Cardiac septum (tissue), 1 donor: ENCODE measurements around the gene FGF12. TPM values are rescaled to one million over a fixed set of nuclear protein-coding genes. Genes with fewer than 3 reads are reported as not detected.

ENCODE experiments used
- DNase-seq: peaks from one replicate; pipeline ENCODE4 v3.0.0-alpha.2; 2020; ENCODE audit warnings: low spot score
- intact Hi-C: fragments of 100-400 bp; cut with DNase I; formaldehyde crosslinking; loops from one replicate; pipeline ENCODE4 v1.14.0; 2022
- total RNA-seq: library from RNA; stranded (reverse); fragmentation: NEBNext Ultra II Directional; extraction: Animal tissue kit (Norgen Biotek cat#: 25700); gene quantifications from one replicate; pipeline ENCODE4 v1.2.1, GENCODE V29; 2021
- donor health status: DM: no; HTN: no; CAD: no.

FGF12 gene
- total RNA-seq, 1 donor from 2014 or later, result 45.1 TPM

DNA sequence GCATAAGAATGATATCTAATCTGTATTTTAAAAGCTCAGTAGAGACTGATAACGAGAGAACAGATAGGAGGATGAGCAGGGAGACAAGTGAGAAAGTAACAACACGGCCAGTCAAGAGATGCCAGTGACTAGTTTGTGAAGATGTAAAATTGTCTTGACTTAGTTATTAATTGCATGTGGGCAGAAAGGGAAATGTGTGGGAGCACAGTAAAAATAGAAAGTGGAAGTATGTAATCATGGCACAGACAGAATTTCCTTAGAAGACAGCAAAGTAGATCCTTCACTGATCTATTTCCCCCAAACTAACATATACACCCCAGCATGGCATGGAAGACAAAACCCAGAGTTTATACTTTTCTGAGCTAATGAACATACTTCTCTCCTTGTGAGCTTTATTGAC, 344.5 kb downstream of the FGF12 start:
- intact Hi-C loops, result no loop called here
- no peak for DNase-seq

DNA sequence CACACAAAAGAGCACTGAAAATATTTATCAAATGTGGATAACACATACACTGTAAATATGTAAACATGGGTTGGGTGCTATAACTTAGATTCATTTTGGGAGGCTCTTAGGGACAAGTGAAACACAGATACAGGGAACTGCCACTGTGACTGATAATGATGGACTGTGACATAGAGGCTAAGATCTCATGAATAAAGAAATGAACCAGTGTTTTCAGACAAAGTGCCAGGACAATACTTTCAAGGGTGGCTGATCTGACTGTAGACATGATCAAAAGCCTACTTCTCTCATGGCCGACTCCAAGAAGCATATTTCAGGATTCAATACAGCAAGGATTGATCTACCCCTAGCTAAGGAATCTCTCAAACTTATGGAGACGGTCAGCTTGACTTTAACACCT, 353.8 kb downstream of the FGF12 start:
- intact Hi-C loops, result no loop called here
- DNase-seq, result no peak

DNA sequence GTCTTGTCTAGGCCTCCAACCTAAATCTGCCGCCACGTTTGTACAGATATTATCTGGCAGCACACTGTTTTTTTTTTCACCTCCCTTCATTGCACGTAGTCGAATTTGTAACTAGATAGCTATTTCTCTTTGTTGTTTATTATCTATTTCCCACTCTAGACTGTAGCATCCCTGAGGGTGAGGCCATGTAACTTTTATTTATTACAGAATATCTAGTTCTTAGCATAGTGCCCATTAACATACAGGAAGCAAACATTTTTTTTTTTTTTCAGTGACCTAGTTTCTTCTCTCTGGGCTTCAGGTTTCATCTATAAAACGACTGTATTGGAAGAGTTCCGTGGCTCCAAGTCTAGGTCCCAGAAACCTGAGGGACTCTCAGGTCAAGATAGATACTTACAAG, 354.3 kb downstream of the FGF12 start:
- no peak for DNase-seq
- intact Hi-C loops, result no loop called here

DNA sequence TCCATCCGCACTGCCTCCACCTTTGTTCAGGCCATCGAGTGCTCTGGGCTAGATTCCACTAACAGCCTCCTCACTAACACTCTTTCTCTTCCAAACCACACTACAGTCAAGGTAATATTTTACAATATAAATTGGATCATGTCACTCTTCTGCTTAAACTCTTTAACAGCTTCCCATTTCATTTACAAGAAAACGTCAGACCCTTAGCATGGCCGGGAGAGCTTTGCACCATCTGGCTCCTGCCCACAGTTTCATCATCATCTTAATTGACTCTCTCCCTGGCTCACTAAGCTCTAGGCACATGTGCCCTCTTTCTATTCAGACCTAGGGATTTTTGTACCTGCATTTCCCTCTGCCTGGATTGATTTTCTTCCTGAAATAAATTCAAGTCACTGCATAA, 354.7 kb downstream of the FGF12 start:
- intact Hi-C loops, result no loop called here
- no peak for DNase-seq

DNA sequence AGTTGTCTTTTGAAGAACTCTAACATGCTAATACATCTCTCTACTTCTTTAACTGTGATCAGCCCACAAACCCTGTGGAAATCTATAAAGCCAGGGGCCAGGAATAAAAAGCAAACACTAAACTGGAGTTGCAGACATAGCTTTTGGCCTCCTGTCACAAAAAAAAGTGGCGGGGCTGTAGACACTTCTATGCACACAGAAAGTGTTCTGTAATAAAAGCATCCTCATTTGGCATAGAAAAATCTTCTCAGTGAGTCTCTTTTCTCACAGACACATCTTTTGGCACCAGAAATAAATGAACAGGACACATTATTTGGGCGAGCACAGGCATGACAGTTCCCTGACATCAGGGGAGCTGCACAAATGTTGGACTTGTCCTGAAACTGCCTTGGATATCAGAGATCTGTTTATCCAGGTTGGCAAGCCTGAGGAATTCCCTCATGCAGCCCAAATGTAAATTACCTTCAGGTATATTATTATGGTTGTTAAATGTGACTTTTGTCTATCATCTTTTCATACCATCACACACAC, 355.4 kb downstream of the FGF12 start:
- intact Hi-C loops, result no loop called here
- no peak for DNase-seq

DNA sequence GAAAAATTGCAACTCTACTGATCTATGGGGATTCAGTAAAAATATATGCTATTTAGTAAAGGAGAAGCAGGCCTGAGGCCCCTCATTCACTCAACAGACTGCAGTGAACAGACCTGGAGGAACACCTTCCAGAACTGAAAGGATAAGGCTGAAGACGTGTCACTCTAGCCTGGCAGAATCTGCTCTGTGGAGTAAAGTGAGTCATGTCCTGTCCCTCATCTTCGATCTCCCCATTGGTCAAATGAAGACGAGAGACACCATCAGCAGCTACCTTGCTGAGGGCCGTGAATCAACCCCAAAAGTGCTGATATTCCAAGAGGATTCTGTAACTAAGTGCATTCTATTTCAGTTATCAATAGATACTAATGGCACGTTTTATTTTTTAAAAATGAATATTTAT, 359.7 kb downstream of the FGF12 start:
- no peak for DNase-seq
- intact Hi-C loops, result no loop called here

DNA sequence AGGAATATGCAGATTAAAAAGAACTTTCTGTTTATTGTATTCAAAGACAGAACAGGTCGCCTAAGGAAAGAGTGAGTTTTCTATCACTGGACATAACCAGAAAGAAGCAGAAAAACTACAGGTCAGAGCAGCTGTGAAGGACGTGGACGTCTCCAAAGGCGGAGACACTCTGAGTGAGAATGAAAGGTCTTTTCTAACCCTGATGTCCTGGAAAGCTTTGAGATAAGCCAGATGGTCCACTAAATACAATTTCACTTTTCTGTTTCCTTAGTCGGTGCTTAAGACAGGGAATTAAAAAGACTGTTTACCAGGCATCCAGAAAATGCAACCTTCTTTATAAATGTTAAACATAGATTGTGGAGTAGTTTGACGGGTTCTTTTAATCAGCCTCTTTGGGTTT, 360.4 kb downstream of the FGF12 start:
- intact Hi-C loops, result no loop called here
- no peak for DNase-seq

DNA sequence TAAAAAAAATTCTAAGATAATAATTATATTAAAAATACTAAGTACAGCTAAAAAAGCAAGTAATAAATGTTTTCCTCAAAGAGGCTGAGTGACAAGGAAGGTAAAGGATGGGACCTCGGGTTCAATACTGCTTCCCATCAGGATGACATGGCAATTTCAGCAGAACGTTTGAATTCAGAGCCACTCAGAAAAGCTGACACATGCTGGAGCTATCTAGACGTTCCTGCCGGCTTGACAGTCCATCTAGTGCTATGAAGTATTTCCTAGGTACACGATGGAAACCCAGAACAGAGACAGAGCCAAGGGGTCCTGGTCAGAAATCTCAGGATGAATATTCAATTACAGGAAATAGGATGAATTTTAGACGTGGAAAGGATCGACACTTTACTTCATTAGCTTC, 361.8 kb downstream of the FGF12 start:
- intact Hi-C loops, result no loop called here
- DNase-seq, result no peak

DNA sequence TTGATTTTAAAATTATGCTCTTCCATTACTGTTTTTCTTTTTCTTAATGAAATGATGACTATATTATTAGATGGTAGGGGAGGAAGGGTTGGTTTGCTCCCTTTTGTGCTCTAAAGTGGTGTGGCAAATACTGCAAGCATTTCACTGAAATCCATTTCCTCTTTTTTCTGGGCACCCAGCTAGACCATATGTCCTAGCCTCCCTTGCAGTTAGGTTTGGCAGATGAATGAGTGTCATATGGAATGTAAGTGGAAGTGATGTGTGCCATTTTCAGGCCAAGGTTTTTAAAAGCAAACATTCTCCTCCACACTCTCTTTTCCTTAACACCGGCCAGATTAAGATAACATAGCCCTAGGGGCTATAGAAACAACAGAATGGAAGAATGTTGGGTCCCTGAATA, 363.0 kb downstream of the FGF12 start:
- intact Hi-C loops, result no loop called here
- DNase-seq, result no peak

DNA sequence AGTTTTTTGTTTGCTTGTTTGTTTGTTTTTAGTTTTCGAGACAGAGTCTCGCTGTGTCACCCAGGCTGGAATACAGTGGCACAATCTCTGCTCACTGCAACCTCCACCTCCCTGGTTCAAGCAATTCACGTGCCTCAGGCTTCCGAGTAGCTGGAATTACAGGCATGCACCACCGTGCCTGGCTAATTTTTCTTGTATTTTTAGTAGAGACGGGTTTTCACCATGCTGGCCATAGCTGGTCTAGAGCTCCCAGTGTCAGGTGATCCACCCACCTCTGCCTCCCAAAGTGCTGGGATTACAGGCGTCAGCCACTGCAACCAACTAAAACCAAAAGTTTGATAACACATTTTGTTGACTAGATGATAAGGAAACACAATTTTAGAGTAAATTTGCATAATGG, 372.7 kb downstream of the FGF12 start:
- no peak for DNase-seq
- intact Hi-C loops, result no loop called here

DNA sequence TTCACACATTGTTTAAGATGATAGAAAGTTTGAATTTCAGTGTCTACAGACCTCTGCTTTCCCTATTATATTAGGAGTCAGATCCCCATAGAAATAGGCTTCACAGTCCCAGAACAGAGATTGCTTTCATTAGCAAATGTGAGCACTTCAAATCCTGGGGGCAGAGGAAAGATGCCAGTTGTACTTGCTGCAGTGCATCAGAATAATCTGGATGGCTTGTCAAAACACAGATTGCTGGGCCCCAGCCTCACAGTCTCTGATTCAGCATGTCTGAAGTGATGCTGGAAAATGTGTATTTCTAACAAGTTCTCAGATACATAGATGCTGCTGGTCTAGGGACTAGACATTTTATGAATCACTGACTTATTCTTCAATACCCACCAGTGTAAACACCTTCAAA, 375.2 kb downstream of the FGF12 start:
- intact Hi-C loops, result no loop called here
- no peak for DNase-seq

DNA sequence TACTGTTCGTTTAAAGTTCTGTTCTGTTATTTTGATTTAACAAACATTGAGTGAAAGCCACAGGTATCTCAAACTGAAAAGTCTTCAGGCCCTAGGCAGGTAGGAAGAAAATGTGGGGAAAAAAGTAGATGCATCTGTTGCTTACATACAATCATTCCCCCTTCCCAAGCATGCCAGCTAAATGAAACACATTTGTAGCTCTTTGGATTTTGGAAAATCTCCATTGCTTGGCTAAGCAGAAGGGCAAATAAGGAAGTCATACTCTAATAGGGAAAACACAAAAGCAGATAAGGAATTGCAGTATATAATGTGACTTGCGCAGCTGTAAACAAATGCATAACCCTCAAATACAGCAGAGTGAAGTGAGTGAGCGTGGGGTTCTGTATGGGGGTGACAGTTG, 375.9 kb downstream of the FGF12 start:
- DNase-seq, result no peak
- intact Hi-C loops, result no loop called here

DNA sequence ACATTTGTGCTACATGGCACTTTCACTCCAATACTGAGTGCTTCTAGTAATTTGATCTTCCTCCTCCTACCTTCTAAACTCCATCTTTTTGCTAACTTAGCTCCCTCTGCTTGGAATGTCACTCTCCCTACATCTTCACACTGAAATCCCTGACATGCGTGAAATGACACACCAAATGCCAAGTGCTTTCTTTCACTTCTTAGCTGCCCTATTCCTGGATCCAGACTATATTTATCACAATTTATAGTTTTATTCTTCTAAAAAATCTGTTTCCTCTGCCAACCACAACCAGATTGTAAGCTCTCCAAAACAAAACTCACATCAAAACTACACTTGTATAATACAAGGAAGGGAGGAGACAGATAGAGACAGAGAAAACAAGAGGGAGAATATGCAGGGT, 387.3 kb downstream of the FGF12 start:
- no peak for DNase-seq
- intact Hi-C loops, result no loop called here

DNA sequence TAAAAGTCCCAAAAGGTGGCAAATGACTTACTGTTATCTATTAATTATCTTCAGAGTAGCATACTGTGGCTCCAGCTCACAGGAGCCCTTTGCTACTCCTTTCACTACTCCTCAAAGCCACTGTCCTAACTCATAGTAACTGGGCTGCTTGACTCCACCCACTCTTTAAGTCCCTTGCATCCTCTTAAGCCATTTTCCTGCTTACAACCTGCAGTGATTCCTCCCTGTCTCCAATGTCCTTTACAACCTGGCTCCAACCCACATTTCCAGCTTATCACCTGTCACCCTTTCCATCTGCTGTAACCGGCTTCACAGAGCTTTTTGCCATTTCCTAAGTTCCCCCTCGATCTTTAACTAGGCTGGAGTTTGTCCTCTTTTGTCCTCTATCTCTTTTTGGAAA, 388.1 kb downstream of the FGF12 start:
- intact Hi-C loops, result no loop called here
- DNase-seq, result no peak

DNA sequence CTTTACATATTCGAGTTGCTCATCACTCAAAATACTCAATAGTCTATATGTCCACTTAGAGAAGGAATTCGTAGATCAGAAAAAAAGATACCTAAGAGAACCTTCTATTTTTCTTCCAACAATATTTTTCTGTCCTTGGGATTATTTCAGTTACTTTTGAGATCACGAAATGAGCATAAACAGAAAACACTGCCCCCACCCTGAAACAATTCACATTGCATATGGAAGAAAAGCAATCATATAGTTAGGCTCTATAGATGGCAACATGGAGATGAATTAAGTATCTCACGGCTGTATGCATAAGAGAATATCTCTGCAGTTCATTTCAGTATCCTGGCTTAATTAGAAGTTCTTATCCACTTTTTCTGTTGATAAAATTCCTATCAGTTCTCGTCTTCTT, 391.1 kb downstream of the FGF12 start:
- DNase-seq, result no peak
- intact Hi-C loops, result no loop called here

DNA sequence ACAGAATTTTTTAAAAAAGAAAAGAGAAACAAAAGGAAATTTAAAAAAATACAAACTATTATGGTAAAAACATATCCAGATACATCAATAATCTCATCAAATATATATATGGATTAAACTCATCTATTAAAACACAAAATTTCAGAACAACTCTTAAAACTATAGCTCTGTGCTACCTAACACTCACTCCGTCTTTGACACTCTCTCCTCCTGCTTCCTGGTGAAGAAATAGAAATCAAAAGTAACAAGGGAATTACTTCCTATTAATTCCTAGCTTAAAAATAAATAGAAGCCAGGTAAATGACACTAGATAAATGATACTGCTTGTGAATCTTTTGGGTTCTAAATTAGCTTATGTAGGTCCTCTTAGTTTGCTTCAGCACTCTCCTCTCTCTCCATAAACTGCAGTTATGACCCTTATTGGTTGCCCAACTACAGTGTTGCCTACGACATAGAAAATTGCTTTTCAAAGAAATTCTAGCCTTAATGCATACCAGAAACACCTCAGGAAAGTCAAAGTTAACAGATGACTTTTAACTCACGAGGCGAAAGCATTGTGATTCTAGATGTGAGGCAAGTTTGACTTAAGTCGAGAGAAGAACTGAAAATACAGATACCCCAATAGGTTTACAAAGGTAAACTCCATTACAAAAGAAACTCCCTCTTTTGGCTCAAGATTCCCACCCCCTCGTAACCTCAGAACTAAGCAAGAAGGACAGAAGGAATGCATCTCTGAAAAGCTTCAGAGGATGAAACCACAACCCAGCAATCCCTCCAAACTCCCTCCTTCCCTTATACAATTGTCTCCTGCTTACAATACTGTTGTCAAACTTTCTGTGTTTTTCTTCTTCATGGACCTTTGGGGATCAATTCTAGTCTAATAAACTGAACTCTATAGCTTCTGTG, 394.7 kb downstream of the FGF12 start:
- intact Hi-C loops, result no loop called here
- DNase-seq, result no peak

DNA sequence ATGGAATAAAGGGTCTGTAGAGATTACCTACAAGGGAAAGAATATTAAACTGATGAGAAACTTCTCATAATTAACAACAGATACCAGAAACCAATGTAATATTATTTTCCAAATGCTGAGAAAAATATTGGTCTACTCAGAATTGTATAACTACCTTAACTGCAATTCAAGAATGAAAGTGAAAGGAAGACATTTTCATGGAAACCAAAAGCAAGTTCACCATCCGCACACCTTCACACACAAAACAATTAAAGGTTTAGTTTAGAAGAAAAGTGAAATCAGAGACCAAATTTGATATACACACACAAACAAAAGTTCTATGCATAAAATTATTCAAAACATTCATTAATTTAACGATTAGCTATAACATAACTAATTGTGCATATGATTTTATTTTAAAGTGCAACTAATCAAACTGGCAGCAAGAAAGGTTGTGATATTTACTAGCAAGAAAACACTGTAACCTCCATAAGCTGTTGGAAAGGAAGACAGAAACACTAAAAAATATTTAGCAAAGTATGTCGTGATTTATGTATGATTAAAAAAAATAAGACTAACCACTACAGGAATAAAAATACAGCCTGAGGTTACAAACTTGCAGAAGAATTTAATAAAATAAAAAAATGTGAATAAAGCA, 395.5 kb downstream of the FGF12 start:
- intact Hi-C loops, result no loop called here
- no peak for DNase-seq

DNA sequence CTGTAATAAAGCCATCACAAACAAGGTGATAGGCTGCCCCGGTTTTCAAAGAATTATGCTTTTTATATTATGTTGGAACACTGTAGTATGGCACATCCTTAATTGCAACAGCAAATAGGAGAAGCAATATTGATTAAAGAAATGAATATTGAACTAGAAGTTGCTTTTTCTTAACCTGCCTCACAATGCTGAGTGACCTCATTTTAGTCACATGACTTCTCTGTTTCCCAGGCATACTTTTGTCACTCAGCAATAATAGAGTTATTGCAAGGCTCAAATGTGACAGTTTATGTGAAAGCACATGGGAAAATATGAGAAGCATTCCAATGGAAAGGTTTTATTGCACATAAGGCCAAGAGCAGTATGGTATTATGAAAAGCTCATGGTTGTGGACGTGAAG, 400.7 kb downstream of the FGF12 start:
- no peak for DNase-seq
- intact Hi-C loops, result no loop called here

DNA sequence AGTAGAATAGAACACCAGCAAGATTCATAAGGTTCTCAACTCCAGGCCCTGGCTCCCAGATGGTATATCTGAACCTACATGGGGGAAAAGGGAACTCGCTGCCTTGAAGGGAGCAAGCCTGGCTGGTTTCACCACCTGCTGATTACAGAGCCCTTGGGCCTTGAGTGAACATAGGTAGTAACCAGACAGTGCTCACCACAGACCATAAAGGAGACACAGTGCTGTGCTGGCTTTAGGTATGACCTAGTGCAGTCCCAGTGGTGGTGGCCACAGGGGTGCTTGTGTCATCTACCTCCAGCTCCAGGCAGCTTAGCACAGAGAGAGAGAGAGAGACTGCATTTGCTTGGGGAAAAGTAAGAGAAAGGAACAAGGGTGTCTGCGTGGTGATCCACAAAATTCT, 409.8 kb downstream of the FGF12 start:
- DNase-seq, result no peak
- intact Hi-C loops, result no loop called here

DNA sequence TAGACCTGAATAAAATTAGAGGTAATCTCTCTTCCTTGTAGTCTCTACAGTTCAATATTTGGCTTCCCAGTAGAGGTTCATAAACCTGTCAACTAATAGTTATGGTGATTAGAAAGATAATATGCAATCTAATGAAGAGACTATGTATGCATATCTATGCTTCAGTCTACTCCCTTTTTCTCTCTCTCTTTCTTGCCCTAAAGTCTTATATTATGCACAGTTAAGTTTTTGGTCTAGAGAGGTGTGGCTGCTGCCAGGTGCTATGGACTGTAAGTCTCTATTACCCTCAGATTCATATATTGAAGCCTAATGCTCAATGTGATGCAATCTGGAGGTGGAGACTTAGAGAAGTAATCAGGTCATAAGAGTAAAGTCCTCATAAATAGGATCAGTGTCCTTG, 413.7 kb downstream of the FGF12 start:
- no peak for DNase-seq
- intact Hi-C loops, result no loop called here

DNA sequence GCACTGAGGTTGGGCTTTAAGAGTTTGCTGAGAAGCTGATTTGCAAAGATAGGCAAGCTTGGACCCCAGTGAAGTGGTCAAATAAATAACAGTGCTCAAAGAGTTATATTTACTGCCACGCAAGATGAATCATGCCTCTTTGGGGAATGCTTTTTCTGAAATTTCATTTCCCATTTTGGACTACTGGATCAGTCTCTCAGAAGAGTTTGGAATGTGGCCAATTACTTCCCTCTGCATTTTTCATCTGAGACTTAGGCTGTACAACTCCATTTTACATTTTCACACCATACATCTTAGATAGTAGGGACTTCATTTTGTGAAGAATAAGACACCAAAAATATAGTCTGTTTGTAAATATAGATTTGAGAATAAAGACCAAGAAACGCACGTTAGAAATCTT, 419.7 kb downstream of the FGF12 start:
- intact Hi-C loops, result no loop called here
- DNase-seq, result no peak
